Activated naive CD8-positive, alpha-beta T cell treated with anti-CD3 and anti-CD28 coated beads, Interleukin-2, amount 50 U/mL, for 16 hours (primary cell): ENCODE measurements around the gene CNTNAP2.

Experiments used
- DNase-seq: peaks from one replicate; pipeline ENCODE4 v3.0.0-alpha.2; 2020; ENCODE audit warnings: low read depth, low spot score

The CNTNAP2 gene

GRCh38 chr7:146116521-146117222 lies at the start of gene CNTNAP2:
CNTNAP2 (plus strand) TSS chr7:146116801; CDS start chr7:146116877, 76 bp downstream.
- no peak for DNase-seq

- DNase-seq: no peak
Observed at GRCh38 chr7:146067880-146068279, 48.7 kb upstream of the CNTNAP2 start.

- no peak for DNase-seq
Observed at GRCh38 chr7:146074195-146074765, 42.3 kb upstream of the CNTNAP2 start.

- DNase-seq: no peak
Observed at GRCh38 chr7:146076344-146076743, 40.3 kb upstream of the CNTNAP2 start.

- no peak for DNase-seq
Observed at GRCh38 chr7:146084086-146084485, 32.5 kb upstream of the CNTNAP2 start.

GRCh38 chr7:146090023-146090645 lies 26.5 kb upstream of the CNTNAP2 start:
- no peak for DNase-seq

GRCh38 chr7:146094356-146094755 lies 22.2 kb upstream of the CNTNAP2 start:
- DNase-seq: no peak

- no peak for DNase-seq
Observed at GRCh38 chr7:146096994-146097393, 19.6 kb upstream of the CNTNAP2 start.

GRCh38 chr7:146106319-146106718 lies 10.3 kb upstream of the CNTNAP2 start:
- no peak for DNase-seq

GRCh38 chr7:146112755-146113154 lies 3.8 kb upstream of the CNTNAP2 start:
- DNase-seq: no peak

- DNase-seq: no peak
Observed at GRCh38 chr7:146115548-146115850, 1.1 kb upstream of the CNTNAP2 start.

- no peak for DNase-seq
Observed at GRCh38 chr7:146115851-146116520, 615 bp upstream of the CNTNAP2 start.

GRCh38 chr7:146117576-146117975 lies 975 bp downstream of the CNTNAP2 start:
- DNase-seq: no peak

- no peak for DNase-seq
Observed at GRCh38 chr7:146119002-146119401, 2.4 kb downstream of the CNTNAP2 start.

- no peak for DNase-seq
Observed at GRCh38 chr7:146123715-146124114, 7.1 kb downstream of the CNTNAP2 start.

GRCh38 chr7:146126767-146127509 lies 10.3 kb downstream of the CNTNAP2 start:
- no peak for DNase-seq

- DNase-seq: no peak
Observed at GRCh38 chr7:146129296-146129695, 12.7 kb downstream of the CNTNAP2 start.

- no peak for DNase-seq
Observed at GRCh38 chr7:146129997-146130396, 13.4 kb downstream of the CNTNAP2 start.

- no peak for DNase-seq
Observed at GRCh38 chr7:146131701-146132100, 15.1 kb downstream of the CNTNAP2 start.

GRCh38 chr7:146136357-146136875 lies 19.8 kb downstream of the CNTNAP2 start:
- DNase-seq: no peak

GRCh38 chr7:146138926-146139325 lies 22.3 kb downstream of the CNTNAP2 start:
- no peak for DNase-seq
